K562 (cell line): ENCODE measurements around the gene LRP1-AS. TPM values are rescaled to one million over a fixed set of nuclear protein-coding genes. Genes with fewer than 3 reads are reported as not detected.

ENCODE experiments used
- ATAC-seq: fragments of 200-7000 bp; cut with Tn5 transposase; 3 replicates; pipeline ENCODE4 v1.9.1; 2020; ENCODE audit warnings: moderate library complexity
- BruUV-seq: library from RNA; stranded (reverse); fragments of 400-500 nt; replicated peaks from 2 replicates; lab custom pipeline; 2021; lab: Mats Ljungman, UMichigan
- CTCF ChIA-PET: fragments of 300-600 bp; formaldehyde crosslinking; extraction: SDS; loops from one replicate; lab custom pipeline; 2021; ENCODE audit warnings: low intra/inter-chr PET ratio; lab: Yijun Ruan, JAX
- POLR2A ChIA-PET: fragments of 300-600, 350-650 bp; sonication (Branson Sonifier 250); formaldehyde crosslinking; extraction: SDS; loops from one replicate; lab custom pipeline; 2021; ENCODE audit warnings: antibody characterized with exemption, inconsistent platforms; lab: Yijun Ruan, JAX
- DNase-seq, 4 experiments: peaks; one replicate each; pipeline versions ENCODE4 v3.0.0 to v3.0.0-alpha.2; 2011 to 2018; ENCODE audit warnings: low spot score in 3 of 4, mixed read lengths in 3 of 4; ENCODE audit errors: extremely low read depth in 1 of 4
- FAIRE-seq: peaks from 2 replicates; lab custom pipeline; 2011; peaks lifted over from hg19 to GRCh38; lab: Jason Lieb, UNC
- H2AFZ ChIP-seq: 2 replicates; pipeline ENCODE4 v1.6.0; 2011; ENCODE audit warnings: low read depth, low read length, control low read depth, inconsistent platforms
- H3K27ac ChIP-seq: fragments of 200-600 bp; 3 replicates; pipeline ENCODE4 v1.8.0; 2011; ENCODE audit warnings: low read depth, mild to moderate bottlenecking, control low read depth, inconsistent platforms, low read length, moderate library complexity, mixed read lengths; ENCODE audit errors: extremely low read depth
- H3K27me3 ChIP-seq, 2 experiments: fragments of 300-600 bp in 1 of 2; 2 replicates in 1 of 2; 3 replicates in 1 of 2; pipeline versions ENCODE4 v1.6.0 to v1.8.0; 2011; ENCODE audit warnings: inconsistent platforms in 2 of 2, low read length in 2 of 2, mild to moderate bottlenecking in 1 of 2, mixed read lengths in 1 of 2, moderate library complexity in 1 of 2; ENCODE audit not compliant: control insufficient read depth in 2 of 2, insufficient read depth in 2 of 2
- H3K36me3 ChIP-seq: fragments of 300-600 bp; 3 replicates; pipeline ENCODE4 v1.8.0; 2011; ENCODE audit warnings: mild to moderate bottlenecking, low read length, inconsistent platforms; ENCODE audit not compliant: control insufficient read depth, insufficient read depth
- H3K4me1 ChIP-seq, 2 experiments: fragments of 200-600 bp in 1 of 2; replicated peaks in 1 of 2; 2 replicates in 1 of 2; 3 replicates in 1 of 2; pipeline versions ENCODE4 v1.5.1 to v1.8.0; 2011; ENCODE audit warnings: inconsistent platforms in 2 of 2, low read length in 2 of 2, mild to moderate bottlenecking in 1 of 2, mixed read lengths in 1 of 2, moderate library complexity in 1 of 2; ENCODE audit not compliant: control insufficient read depth in 2 of 2, insufficient read depth in 2 of 2
- H3K4me2 ChIP-seq: 2 replicates; pipeline ENCODE4 v1.6.1; 2011; ENCODE audit warnings: low read length, control low read depth, inconsistent platforms, mixed read lengths; ENCODE audit not compliant: insufficient read depth
- H3K4me3 ChIP-seq: fragments of 200-600 bp; sonication (generic), shearing (Covaris generic); 2 replicates; pipeline ENCODE4 v1.5.1; 2016; ENCODE audit warnings: control low read depth, inconsistent platforms
- H3K79me2 ChIP-seq: fragments of 200-600 bp; 3 replicates; pipeline ENCODE4 v1.8.0; 2011; ENCODE audit warnings: low read length, inconsistent platforms; ENCODE audit not compliant: control insufficient read depth, insufficient read depth
- H3K9ac ChIP-seq, 2 experiments: 2 replicates each; pipeline versions ENCODE4 v1.6.0 to v1.6.1; 2011; ENCODE audit warnings: low read depth in 2 of 2, low read length in 2 of 2, control low read depth in 1 of 2, inconsistent platforms in 1 of 2, mild to moderate bottlenecking in 1 of 2, mixed read lengths in 1 of 2; ENCODE audit not compliant: insufficient read depth in 1 of 2
- H3K9me1 ChIP-seq: one replicate; pipeline ENCODE4 v1.6.0; 2011; ENCODE audit warnings: inconsistent platforms, mild to moderate bottlenecking, low read length, moderate library complexity; ENCODE audit not compliant: control insufficient read depth, insufficient read depth
- H3K9me3 ChIP-seq: replicated peaks from 2 replicates; pipeline ENCODE4 v1.5.1; 2011; ENCODE audit warnings: low read depth, low read length, inconsistent platforms; ENCODE audit not compliant: control insufficient read depth, insufficient read depth
- H4K20me1 ChIP-seq: replicated peaks from 2 replicates; pipeline ENCODE4 v1.6.1; 2011; ENCODE audit warnings: low read length, inconsistent platforms, mixed read lengths; ENCODE audit not compliant: control insufficient read depth, insufficient read depth
- CHD1 ChIP-seq: fragments of 200-600 bp; sonication (generic); IDR thresholded peaks from one replicate; pipeline ENCODE4 v1.6.1; 2012; ENCODE audit warnings: mild to moderate bottlenecking, moderate library complexity, low read length, inconsistent platforms
- FOXK1 ChIP-seq: sonication (generic); formaldehyde crosslinking; IDR thresholded peaks from 2 replicates; pipeline ENCODE4 v1.8.0; 2022; ENCODE audit warnings: missing genetic modification reagents, mild to moderate bottlenecking, borderline replicate concordance
- LARP7 ChIP-seq: fragments of 450-650 bp; IDR thresholded peaks from 2 replicates; pipeline ENCODE4 v1.6.1; 2016
- RBM25 ChIP-seq: fragments of 200-400 bp; formaldehyde crosslinking; IDR thresholded peaks from 2 replicates; pipeline ENCODE4 v1.6.1; 2018; ENCODE audit warnings: low read length, low read depth, moderate library complexity; ENCODE audit not compliant: severe bottlenecking
- ZBTB8A ChIP-seq: fragments of 450-650 bp; IDR thresholded peaks from 2 replicates; pipeline ENCODE4 v1.6.1; 2018; ENCODE audit warnings: mild to moderate bottlenecking, moderate library complexity; ENCODE audit not compliant: partially characterized antibody
- ZNF274 ChIP-seq: IDR thresholded peaks from 2 replicates; pipeline ENCODE4 v1.6.1; 2011; ENCODE audit warnings: low read depth, mild to moderate bottlenecking, low read length, moderate library complexity, borderline replicate concordance
- WGBS: fragments of 100-300 bp; shearing (Covaris generic); methylation state at CpG from one replicate; pipeline ENCODE4 v1.1.6; 2016; ENCODE audit warnings: low coverage, mixed read lengths; ENCODE audit not compliant: insufficient coverage; ENCODE audit errors: missing lambda C conversion rate; 5-methylcytosine and 5-hydroxymethylcytosine counted together
- in situ Hi-C: fragments of 300-500 bp; cut with MboI; formaldehyde crosslinking; loops from 4 replicates; pipeline ENCODE4 v1.15.0; 2018; ENCODE audit warnings: inconsistent platforms, mixed read lengths
- intact Hi-C: fragments of 100-400 bp; cut with micrococcal nuclease; formaldehyde crosslinking; loops from 2 replicates; pipeline ENCODE4 v1.14.2; 2022
- polyA plus RNA-seq, 8 experiments: library from polyadenylated mRNA; depleted of rRNA in 4 of 8; stranded (reverse) in 5 of 8; unstranded in 3 of 8; fragments of >200 nt; fragmentation: Nextera tagmentation in 2 of 8; fragmentation: Illumina TruSeq in 1 of 8; extraction: Ambion mirVana in 2 of 8; extraction: Trizol in 1 of 8; gene quantifications; 2 replicates each; pipeline versions ENCODE4 v1.2.1 to v1.2.3, GENCODE V29; 2011 to 2014; ENCODE audit warnings: inconsistent platforms in 1 of 8, missing spikeins in 1 of 8
- total RNA-seq, 7 experiments: library from RNA; depleted of rRNA in 6 of 7; stranded (reverse); fragments of >200 nt in 6 of 7; fragmentation: Illumina TruSeq in 2 of 7; extraction: Trizol in 2 of 7; gene quantifications; 2 replicates each; pipeline versions ENCODE4 v1.2.1 to v1.2.3, GENCODE V29; 2011 to 2021; ENCODE audit warnings: low replicate concordance in 1 of 7
- TF ChIP-seq, protein P1 (sequence below), 3 experiments: IDR thresholded peaks in 2 of 3; conservative IDR thresholded peaks in 1 of 3; 2 replicates each; pipeline ENCODE4 v1.5.1; 2011 to 2012; ENCODE audit warnings: low read length in 3 of 3, mild to moderate bottlenecking in 3 of 3, control low read depth in 2 of 3, improper control_type of control experiment in 1 of 3, inconsistent platforms in 1 of 3, low read depth in 1 of 3, mixed read lengths in 1 of 3, moderate library complexity in 1 of 3; ENCODE audit not compliant: insufficient read depth in 2 of 3
- TF ChIP-seq, protein P2 (sequence below), 2 experiments: fragments of 450-650 bp in 1 of 2; sonication (generic) in 1 of 2; formaldehyde crosslinking in 1 of 2; IDR thresholded peaks in 1 of 2; conservative IDR thresholded peaks in 1 of 2; 2 replicates each; pipeline versions ENCODE4 v1.6.1 to v1.8.1; 2016 to 2023; ENCODE audit warnings: mild to moderate bottlenecking in 2 of 2, moderate library complexity in 2 of 2, inconsistent platforms in 1 of 2, missing genetic modification reagents in 1 of 2
- TF ChIP-seq, protein P3 (sequence below): fragments of 250-450 bp; sonication (Bioruptor Pico); IDR thresholded peaks from 2 replicates; pipeline ENCODE4 v1.5.0; 2020; ENCODE audit warnings: mild to moderate bottlenecking

The LRP1-AS gene
- total and polyA plus RNA-seq, 9 of the 15 experiments (the other 6 are each of a cell fraction or from before 2014, with no cell fraction given): not detected

DNA sequence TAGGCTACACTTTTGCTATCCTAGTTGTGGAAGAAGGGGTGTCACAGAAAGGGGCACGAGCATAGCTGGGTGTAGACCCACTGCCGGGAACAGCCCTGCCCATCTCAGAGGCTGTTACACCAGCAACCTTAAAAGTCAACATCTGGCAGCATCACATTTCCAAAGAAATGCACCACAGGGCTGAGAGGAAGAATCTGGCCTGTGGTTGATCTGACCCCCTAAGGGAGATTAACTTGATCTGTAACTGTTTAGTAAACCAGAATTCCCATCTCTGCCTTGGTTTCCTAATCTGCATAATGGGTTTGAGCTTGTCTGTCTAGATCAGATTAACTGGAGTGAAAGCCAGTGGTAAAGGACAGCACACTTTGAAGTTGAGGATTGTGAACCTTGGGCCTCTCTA lies 1.3 kb downstream of the LRP1-AS start:
- no peaks in the 10 kb centered on the region for H3K36me3 ChIP-seq
- in situ Hi-C loops (no loop called here), intact Hi-C loops (no loop called here)
- POLR2A ChIA-PET: no interaction called here
- peaks cover 0 to 11% of the 10 kb centered on the region in 2 experiments; a peak in 3 of 5 replicates for H3K27me3 ChIP-seq
- H3K4me2 ChIP-seq: no peak overlapping the region
- no peaks in the 10 kb centered on the region for H3K79me2 ChIP-seq
- TF ChIP-seq FOXK1 (CRISPR knock-in tag) (no peak), RBM25 (peak; percentile 65)
- no peak overlapping the region for H3K4me3 ChIP-seq
- H3K27ac ChIP-seq: no peak overlapping the region
- H3K9me3 ChIP-seq: no peaks in the 10 kb centered on the region
- no TSS peak for BruUV-seq
- FAIRE-seq (no peak), DNase-seq (no peak), ATAC-seq (no peak)
- H2AFZ ChIP-seq: no peak overlapping the region
- no peak overlapping the region for H3K9ac ChIP-seq
- 0 out of 2 replicates have a peak, but pooled peaks cover 3% of the 10 kb centered on the region for H4K20me1 ChIP-seq
- peaks cover 0 to 10% of the 10 kb centered on the region in 2 experiments; a peak in 3 of 5 replicates for H3K4me1 ChIP-seq
- WGBS: 3% methylated on average over 2 of the region's 2 CpGs
- H3K9me1 ChIP-seq: no peaks in the 10 kb centered on the region
- CTCF ChIA-PET: no interaction called here

DNA sequence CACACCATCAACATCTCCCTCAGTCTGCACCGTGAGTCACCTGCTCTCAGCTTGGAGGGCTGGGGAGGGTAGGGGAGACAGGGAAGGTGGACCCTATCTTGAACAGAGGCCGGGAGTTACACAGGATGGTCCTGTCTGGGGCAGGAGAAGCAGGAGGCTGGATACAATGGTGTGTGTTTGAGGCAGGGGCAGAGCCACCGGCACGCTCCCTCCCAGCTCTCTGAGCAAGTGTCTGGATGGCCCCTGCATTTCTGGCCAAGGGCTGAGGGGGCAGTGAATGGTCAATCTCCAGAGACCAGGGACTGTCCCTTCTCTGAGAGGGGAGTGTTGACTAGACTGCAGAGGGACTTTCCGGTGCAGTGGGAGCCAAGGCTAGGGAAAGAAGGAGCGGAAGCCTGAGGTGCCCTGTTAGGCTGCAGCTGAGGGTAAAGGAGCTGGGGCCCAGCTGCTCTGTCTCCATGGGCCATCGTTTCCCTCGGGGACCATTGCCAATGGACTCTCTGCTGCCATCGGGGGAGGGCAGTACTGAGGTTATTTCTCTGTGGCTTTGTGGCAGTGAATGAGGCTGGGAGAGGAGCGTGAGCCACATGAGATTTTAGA lies 1.9 kb downstream of the LRP1-AS start:
- intact Hi-C loops: no loop called here
- POLR2A ChIA-PET: interaction anchor here (1.0 kb wide), 1 partner anchor 13 kb away, joined by 4 read pairs; no protein-coding TSS in a partner anchor
- FAIRE-seq: no peak
- TF ChIP-seq LARP7 (no peak), ZNF274 (no peak), ZBTB8A (no peak), CHD1 (no peak)
- TF ChIP-seq, protein P1, sequence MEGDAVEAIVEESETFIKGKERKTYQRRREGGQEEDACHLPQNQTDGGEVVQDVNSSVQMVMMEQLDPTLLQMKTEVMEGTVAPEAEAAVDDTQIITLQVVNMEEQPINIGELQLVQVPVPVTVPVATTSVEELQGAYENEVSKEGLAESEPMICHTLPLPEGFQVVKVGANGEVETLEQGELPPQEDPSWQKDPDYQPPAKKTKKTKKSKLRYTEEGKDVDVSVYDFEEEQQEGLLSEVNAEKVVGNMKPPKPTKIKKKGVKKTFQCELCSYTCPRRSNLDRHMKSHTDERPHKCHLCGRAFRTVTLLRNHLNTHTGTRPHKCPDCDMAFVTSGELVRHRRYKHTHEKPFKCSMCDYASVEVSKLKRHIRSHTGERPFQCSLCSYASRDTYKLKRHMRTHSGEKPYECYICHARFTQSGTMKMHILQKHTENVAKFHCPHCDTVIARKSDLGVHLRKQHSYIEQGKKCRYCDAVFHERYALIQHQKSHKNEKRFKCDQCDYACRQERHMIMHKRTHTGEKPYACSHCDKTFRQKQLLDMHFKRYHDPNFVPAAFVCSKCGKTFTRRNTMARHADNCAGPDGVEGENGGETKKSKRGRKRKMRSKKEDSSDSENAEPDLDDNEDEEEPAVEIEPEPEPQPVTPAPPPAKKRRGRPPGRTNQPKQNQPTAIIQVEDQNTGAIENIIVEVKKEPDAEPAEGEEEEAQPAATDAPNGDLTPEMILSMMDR (IDR thresholded peaks at IDR 0.05 in 2 of 3, conservative IDR thresholded peaks at IDR 0.05 in 1 of 3; ENCODE audit: insufficient read depth in 2 of 3, low read depth in 1 of 3, low read length in 3 of 3): 0 out of 6 replicates have a peak, but pooled peaks of 1 of the 3 experiments have one; percentile 18
- TF ChIP-seq, protein P2, sequence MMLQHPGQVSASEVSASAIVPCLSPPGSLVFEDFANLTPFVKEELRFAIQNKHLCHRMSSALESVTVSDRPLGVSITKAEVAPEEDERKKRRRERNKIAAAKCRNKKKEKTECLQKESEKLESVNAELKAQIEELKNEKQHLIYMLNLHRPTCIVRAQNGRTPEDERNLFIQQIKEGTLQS (IDR thresholded peaks at IDR 0.05): no peak
- TF ChIP-seq, protein P2 (CRISPR knock-in tag; conservative IDR thresholded peaks at IDR 0.05): no peak
- TF ChIP-seq, protein P3, sequence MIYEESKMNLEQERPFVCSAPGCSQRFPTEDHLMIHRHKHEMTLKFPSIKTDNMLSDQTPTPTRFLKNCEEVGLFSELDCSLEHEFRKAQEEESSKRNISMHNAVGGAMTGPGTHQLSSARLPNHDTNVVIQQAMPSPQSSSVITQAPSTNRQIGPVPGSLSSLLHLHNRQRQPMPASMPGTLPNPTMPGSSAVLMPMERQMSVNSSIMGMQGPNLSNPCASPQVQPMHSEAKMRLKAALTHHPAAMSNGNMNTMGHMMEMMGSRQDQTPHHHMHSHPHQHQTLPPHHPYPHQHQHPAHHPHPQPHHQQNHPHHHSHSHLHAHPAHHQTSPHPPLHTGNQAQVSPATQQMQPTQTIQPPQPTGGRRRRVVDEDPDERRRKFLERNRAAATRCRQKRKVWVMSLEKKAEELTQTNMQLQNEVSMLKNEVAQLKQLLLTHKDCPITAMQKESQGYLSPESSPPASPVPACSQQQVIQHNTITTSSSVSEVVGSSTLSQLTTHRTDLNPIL (CRISPR knock-in tag): no peak

More for the DNA sequence above, 1.9 kb downstream of the LRP1-AS start:
- CTCF ChIA-PET: no interaction called here
- Histone ChIP-seq H3K4me1 (peaks cover 0 to 10% of the 10 kb centered on the region in 2 experiments; a peak in 3 of 5 replicates), H3K36me3 (no peaks in the 10 kb centered on the region), H3K4me2 (no peak overlapping the region), H3K9me1 (no peaks in the 10 kb centered on the region), H3K79me2 (no peaks in the 10 kb centered on the region), H3K9ac (no peak overlapping the region), H3K4me3 (no peak overlapping the region), H3K27me3 (peaks cover 0 to 11% of the 10 kb centered on the region in 2 experiments; a peak in 2 of 5 replicates), H2AFZ (no peak overlapping the region), H3K27ac (no peak overlapping the region), H4K20me1 (0 out of 2 replicates have a peak, but pooled peaks cover 3% of the 10 kb centered on the region), H3K9me3 (no peaks in the 10 kb centered on the region)
- 26% methylated on average over 10 of the region's 10 CpGs for WGBS
- in situ Hi-C loops: no loop called here
- ATAC-seq (peak; percentile 33; the same call in 2 of the 3 replicates), DNase-seq (no peak)
- BruUV-seq: no TSS peak
